ENCODE results near the gene HAUS8. TPM values are rescaled to one million over a fixed set of nuclear protein-coding genes. Genes with fewer than 3 reads are reported as not detected.

Gene HAUS8
- total RNA-seq, 1 experiment from 2014 or later = 30.6 TPM

DNA sequence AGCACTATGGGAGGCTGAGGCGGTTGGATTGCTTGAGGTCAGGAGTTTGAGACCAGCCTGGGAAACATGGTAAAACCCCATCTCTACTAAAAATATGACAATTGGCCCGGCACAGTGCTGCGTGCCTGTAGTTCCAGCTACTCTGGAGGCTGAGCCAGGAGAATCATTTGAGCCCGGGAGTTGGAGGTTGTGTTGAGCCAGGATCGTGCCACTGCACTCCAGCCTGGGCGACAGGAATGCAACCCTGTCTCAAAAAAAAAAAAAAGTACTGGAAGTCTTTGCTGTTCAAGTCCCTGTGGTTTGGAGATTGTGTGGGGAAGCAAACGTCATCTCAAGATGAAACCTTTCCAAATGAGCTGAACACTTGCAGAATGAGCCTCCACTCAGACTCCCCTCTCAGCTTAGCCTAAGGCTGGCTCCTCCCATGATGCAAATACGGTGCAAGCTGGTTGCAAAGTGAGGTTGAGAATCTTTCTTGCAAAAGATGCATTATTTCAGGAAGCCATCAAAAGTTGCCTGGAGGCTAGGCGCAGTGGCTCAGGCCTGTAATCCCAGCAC lies 46.6 kb upstream of the HAUS8 start:
- no peak overlapping the region for H3K27ac Mint-ChIP-seq (ENCODE audit: unreplicated experiment)
- H3K4me3 ChIP-seq (ENCODE audit: low read depth, low read length) = no peak overlapping the region
- POLR2A ChIA-PET = no interaction called here
- no peaks in the 10 kb centered on the region for H3K36me3 Mint-ChIP-seq (ENCODE audit: insufficient read depth, unreplicated experiment)
- H3K27me3 Mint-ChIP-seq (ENCODE audit: insufficient read depth, unreplicated experiment) = no peaks in the 10 kb centered on the region
- H3K4me1 ChIP-seq = 0 out of 2 replicates have a peak, but pooled peaks cover 3% of the 10 kb centered on the region
- no peaks in the 10 kb centered on the region for H3K9me3 Mint-ChIP-seq (ENCODE audit: unreplicated experiment)
- no TSS peak for BruUV-seq (replicated peaks)
- TF ChIP-seq, protein P1, sequence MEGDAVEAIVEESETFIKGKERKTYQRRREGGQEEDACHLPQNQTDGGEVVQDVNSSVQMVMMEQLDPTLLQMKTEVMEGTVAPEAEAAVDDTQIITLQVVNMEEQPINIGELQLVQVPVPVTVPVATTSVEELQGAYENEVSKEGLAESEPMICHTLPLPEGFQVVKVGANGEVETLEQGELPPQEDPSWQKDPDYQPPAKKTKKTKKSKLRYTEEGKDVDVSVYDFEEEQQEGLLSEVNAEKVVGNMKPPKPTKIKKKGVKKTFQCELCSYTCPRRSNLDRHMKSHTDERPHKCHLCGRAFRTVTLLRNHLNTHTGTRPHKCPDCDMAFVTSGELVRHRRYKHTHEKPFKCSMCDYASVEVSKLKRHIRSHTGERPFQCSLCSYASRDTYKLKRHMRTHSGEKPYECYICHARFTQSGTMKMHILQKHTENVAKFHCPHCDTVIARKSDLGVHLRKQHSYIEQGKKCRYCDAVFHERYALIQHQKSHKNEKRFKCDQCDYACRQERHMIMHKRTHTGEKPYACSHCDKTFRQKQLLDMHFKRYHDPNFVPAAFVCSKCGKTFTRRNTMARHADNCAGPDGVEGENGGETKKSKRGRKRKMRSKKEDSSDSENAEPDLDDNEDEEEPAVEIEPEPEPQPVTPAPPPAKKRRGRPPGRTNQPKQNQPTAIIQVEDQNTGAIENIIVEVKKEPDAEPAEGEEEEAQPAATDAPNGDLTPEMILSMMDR (IDR thresholded peaks at IDR 0.05; ENCODE audit: insufficient read depth in 1 of 2, low read depth in 1 of 2, low read length in 1 of 2, severe bottlenecking in 1 of 2, unreplicated experiment in 1 of 2) = no peak
- no peaks in the 10 kb centered on the region for H3K9me3 ChIP-seq
- CTCF ChIA-PET = no interaction called here
- peaks cover 19% of the 10 kb centered on the region for H3K4me1 Mint-ChIP-seq (ENCODE audit: low read depth, unreplicated experiment)
- H3K4me3 Mint-ChIP-seq (ENCODE audit: unreplicated experiment) = no peak overlapping the region
- intact Hi-C loops (cut with micrococcal nuclease; ENCODE audit: unreplicated experiment) = no loop called here
- H3K27me3 ChIP-seq (replicated peaks; ENCODE audit: control insufficient read depth, insufficient read depth, low read length) = no peaks in the 10 kb centered on the region
- no peaks in the 10 kb centered on the region for H3K36me3 ChIP-seq (ENCODE audit: control insufficient read depth, insufficient read depth, low read length)
- DNase-seq = no peak

DNA sequence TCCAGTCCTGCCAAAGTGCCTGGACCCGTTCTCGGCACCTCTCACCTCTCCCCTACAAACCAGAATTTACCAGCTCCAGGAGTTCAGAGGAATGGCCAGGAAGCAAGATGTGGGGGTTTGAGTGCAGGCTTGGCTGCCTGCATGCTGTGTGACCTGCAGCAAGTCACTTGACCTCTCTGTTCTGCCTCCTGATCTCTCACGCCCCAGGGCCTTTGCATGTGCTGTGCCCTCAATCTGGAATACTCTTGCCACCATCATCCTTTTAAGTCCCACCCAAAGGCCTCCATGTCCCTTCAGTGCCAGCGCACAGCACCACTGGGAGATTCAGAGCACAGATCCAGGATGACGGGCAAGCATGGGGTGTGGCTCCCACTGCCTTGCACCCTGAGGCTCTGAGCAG lies 43.7 kb upstream of the HAUS8 start:
- no peak overlapping the region for H3K4me3 ChIP-seq (ENCODE audit: low read depth, low read length)
- no peaks in the 10 kb centered on the region for H3K9me3 Mint-ChIP-seq (ENCODE audit: unreplicated experiment)
- no peak for DNase-seq
- H3K27ac Mint-ChIP-seq (ENCODE audit: unreplicated experiment) = no peak overlapping the region
- no peaks in the 10 kb centered on the region for H3K27me3 ChIP-seq (replicated peaks; ENCODE audit: control insufficient read depth, insufficient read depth, low read length)
- no peaks in the 10 kb centered on the region for H3K9me3 ChIP-seq
- no peaks in the 10 kb centered on the region for H3K36me3 ChIP-seq (ENCODE audit: control insufficient read depth, insufficient read depth, low read length)
- TF ChIP-seq, protein P1 (IDR thresholded peaks at IDR 0.05; ENCODE audit: insufficient read depth in 1 of 2, low read depth in 1 of 2, low read length in 1 of 2, severe bottlenecking in 1 of 2, unreplicated experiment in 1 of 2) = no peak
- no peaks in the 10 kb centered on the region for H3K4me1 ChIP-seq
- no peaks in the 10 kb centered on the region for H3K4me1 Mint-ChIP-seq (ENCODE audit: low read depth, unreplicated experiment)
- POLR2A ChIA-PET = no interaction called here
- intact Hi-C loops (cut with micrococcal nuclease; ENCODE audit: unreplicated experiment) = no loop called here
- H3K27me3 Mint-ChIP-seq (ENCODE audit: insufficient read depth, unreplicated experiment) = no peaks in the 10 kb centered on the region
- CTCF ChIA-PET = no interaction called here
- no TSS peak for BruUV-seq (replicated peaks)
- peaks cover 6% of the 10 kb centered on the region for H3K36me3 Mint-ChIP-seq (ENCODE audit: insufficient read depth, unreplicated experiment)
- H3K4me3 Mint-ChIP-seq (ENCODE audit: unreplicated experiment) = no peak overlapping the region

DNA sequence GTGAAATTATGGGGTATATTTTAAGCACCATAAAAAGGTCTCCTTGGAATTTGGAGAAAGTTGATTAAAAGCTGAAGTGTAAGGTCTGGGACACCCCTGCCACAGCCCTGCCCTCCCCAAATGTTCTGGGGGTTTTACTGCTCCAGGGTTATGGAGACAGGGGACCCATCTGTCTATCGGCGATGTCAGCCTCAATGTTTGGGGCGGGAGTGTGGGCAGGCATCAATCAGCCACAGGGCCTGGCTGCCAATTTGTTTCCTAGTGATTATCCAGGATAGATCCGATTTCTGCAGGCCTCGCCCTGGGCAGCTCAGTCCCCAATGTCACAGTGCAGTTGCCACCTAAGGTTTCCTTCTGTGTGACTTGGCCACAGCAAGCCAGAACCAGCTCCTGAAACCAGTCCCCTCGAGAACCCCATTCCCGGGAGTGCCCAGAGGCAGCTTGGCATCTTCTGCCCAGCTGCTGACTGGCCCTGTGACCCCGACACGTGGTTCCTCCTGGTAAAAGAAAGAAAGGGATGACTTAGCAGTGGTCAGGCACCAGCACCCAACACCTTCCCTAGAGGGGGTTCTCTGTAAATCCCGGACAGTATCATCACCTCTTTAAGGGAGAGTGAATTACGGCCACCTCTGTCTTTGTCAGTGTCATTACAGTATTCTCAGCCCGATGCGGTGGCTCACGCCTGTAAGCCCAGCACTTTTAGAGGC lies 41.9 kb upstream of the HAUS8 start:
- Mint-ChIP-seq H3K27ac (ENCODE audit: unreplicated experiment) (no peak overlapping the region), H3K36me3 (ENCODE audit: insufficient read depth, unreplicated experiment) (peaks cover 11% of the 10 kb centered on the region), H3K27me3 (ENCODE audit: insufficient read depth, unreplicated experiment) (no peaks in the 10 kb centered on the region), H3K4me3 (ENCODE audit: unreplicated experiment) (no peak overlapping the region), H3K9me3 (ENCODE audit: unreplicated experiment) (no peaks in the 10 kb centered on the region), H3K4me1 (ENCODE audit: low read depth, unreplicated experiment) (no peaks in the 10 kb centered on the region)
- CTCF ChIA-PET = no interaction called here
- TF ChIP-seq, protein P1 (IDR thresholded peaks at IDR 0.05; ENCODE audit: insufficient read depth in 1 of 2, low read depth in 1 of 2, low read length in 1 of 2, severe bottlenecking in 1 of 2, unreplicated experiment in 1 of 2) = no peak
- H3K4me1 ChIP-seq = no peaks in the 10 kb centered on the region
- intact Hi-C loops (cut with micrococcal nuclease; ENCODE audit: unreplicated experiment) = no loop called here
- POLR2A ChIA-PET = no interaction called here
- no peak for DNase-seq
- no peaks in the 10 kb centered on the region for H3K9me3 ChIP-seq
- no peaks in the 10 kb centered on the region for H3K36me3 ChIP-seq (ENCODE audit: control insufficient read depth, insufficient read depth, low read length)
- no TSS peak for BruUV-seq (replicated peaks)
- no peaks in the 10 kb centered on the region for H3K27me3 ChIP-seq (replicated peaks; ENCODE audit: control insufficient read depth, insufficient read depth, low read length)
- H3K4me3 ChIP-seq (ENCODE audit: low read depth, low read length) = no peak overlapping the region
